K562 (cell line): Measurements from ENCODE around the gene CACNA2D3. TPM values are rescaled to one million over a fixed set of nuclear protein-coding genes. Genes with fewer than 3 reads are reported as not detected.

Experiments
- ATAC-seq: fragments of 200-7000 bp; cut with Tn5 transposase; 3 replicates; pipeline ENCODE4 v1.9.1; 2020; ENCODE audit warnings: moderate library complexity
- BruUV-seq: library from RNA; stranded (reverse); fragments of 400-500 nt; replicated peaks from 2 replicates; lab custom pipeline; 2021; lab: Mats Ljungman, UMichigan
- CTCF ChIA-PET: fragments of 300-600 bp; formaldehyde crosslinking; extraction: SDS; loops from one replicate; lab custom pipeline; 2021; ENCODE audit warnings: low intra/inter-chr PET ratio; lab: Yijun Ruan, JAX
- POLR2A ChIA-PET: fragments of 300-600, 350-650 bp; sonication (Branson Sonifier 250); formaldehyde crosslinking; extraction: SDS; loops from one replicate; lab custom pipeline; 2021; ENCODE audit warnings: antibody characterized with exemption, inconsistent platforms; lab: Yijun Ruan, JAX
- DNase-seq, 4 experiments: peaks; one replicate each; pipeline versions ENCODE4 v3.0.0 to v3.0.0-alpha.2; 2011 to 2018; ENCODE audit warnings: low spot score in 3 of 4, mixed read lengths in 3 of 4; ENCODE audit errors: extremely low read depth in 1 of 4
- FAIRE-seq: peaks from 2 replicates; lab custom pipeline; 2011; peaks lifted over from hg19 to GRCh38; lab: Jason Lieb, UNC
- H2AFZ ChIP-seq: 2 replicates; pipeline ENCODE4 v1.6.0; 2011; ENCODE audit warnings: low read depth, low read length, control low read depth, inconsistent platforms
- H3K27ac ChIP-seq: fragments of 200-600 bp; 3 replicates; pipeline ENCODE4 v1.8.0; 2011; ENCODE audit warnings: low read depth, mild to moderate bottlenecking, control low read depth, inconsistent platforms, low read length, moderate library complexity, mixed read lengths; ENCODE audit errors: extremely low read depth
- H3K27me3 ChIP-seq, 2 experiments: fragments of 300-600 bp in 1 of 2; 2 replicates in 1 of 2; 3 replicates in 1 of 2; pipeline versions ENCODE4 v1.6.0 to v1.8.0; 2011; ENCODE audit warnings: inconsistent platforms in 2 of 2, low read length in 2 of 2, mild to moderate bottlenecking in 1 of 2, mixed read lengths in 1 of 2, moderate library complexity in 1 of 2; ENCODE audit not compliant: control insufficient read depth in 2 of 2, insufficient read depth in 2 of 2
- H3K36me3 ChIP-seq: fragments of 300-600 bp; 3 replicates; pipeline ENCODE4 v1.8.0; 2011; ENCODE audit warnings: mild to moderate bottlenecking, low read length, inconsistent platforms; ENCODE audit not compliant: control insufficient read depth, insufficient read depth
- H3K4me1 ChIP-seq, 2 experiments: fragments of 200-600 bp in 1 of 2; replicated peaks in 1 of 2; 2 replicates in 1 of 2; 3 replicates in 1 of 2; pipeline versions ENCODE4 v1.5.1 to v1.8.0; 2011; ENCODE audit warnings: inconsistent platforms in 2 of 2, low read length in 2 of 2, mild to moderate bottlenecking in 1 of 2, mixed read lengths in 1 of 2, moderate library complexity in 1 of 2; ENCODE audit not compliant: control insufficient read depth in 2 of 2, insufficient read depth in 2 of 2
- H3K4me2 ChIP-seq: 2 replicates; pipeline ENCODE4 v1.6.1; 2011; ENCODE audit warnings: low read length, control low read depth, inconsistent platforms, mixed read lengths; ENCODE audit not compliant: insufficient read depth
- H3K4me3 ChIP-seq: fragments of 200-600 bp; sonication (generic), shearing (Covaris generic); 2 replicates; pipeline ENCODE4 v1.5.1; 2016; ENCODE audit warnings: control low read depth, inconsistent platforms
- H3K79me2 ChIP-seq: fragments of 200-600 bp; 3 replicates; pipeline ENCODE4 v1.8.0; 2011; ENCODE audit warnings: low read length, inconsistent platforms; ENCODE audit not compliant: control insufficient read depth, insufficient read depth
- H3K9ac ChIP-seq, 2 experiments: 2 replicates each; pipeline versions ENCODE4 v1.6.0 to v1.6.1; 2011; ENCODE audit warnings: low read depth in 2 of 2, low read length in 2 of 2, control low read depth in 1 of 2, inconsistent platforms in 1 of 2, mild to moderate bottlenecking in 1 of 2, mixed read lengths in 1 of 2; ENCODE audit not compliant: insufficient read depth in 1 of 2
- H3K9me1 ChIP-seq: one replicate; pipeline ENCODE4 v1.6.0; 2011; ENCODE audit warnings: inconsistent platforms, mild to moderate bottlenecking, low read length, moderate library complexity; ENCODE audit not compliant: control insufficient read depth, insufficient read depth
- H3K9me3 ChIP-seq: replicated peaks from 2 replicates; pipeline ENCODE4 v1.5.1; 2011; ENCODE audit warnings: low read depth, low read length, inconsistent platforms; ENCODE audit not compliant: control insufficient read depth, insufficient read depth
- H4K20me1 ChIP-seq: replicated peaks from 2 replicates; pipeline ENCODE4 v1.6.1; 2011; ENCODE audit warnings: low read length, inconsistent platforms, mixed read lengths; ENCODE audit not compliant: control insufficient read depth, insufficient read depth
- CTCF ChIP-seq, 3 experiments: IDR thresholded peaks in 2 of 3; conservative IDR thresholded peaks in 1 of 3; 2 replicates each; pipeline ENCODE4 v1.5.1; 2011 to 2012; ENCODE audit warnings: low read length in 3 of 3, mild to moderate bottlenecking in 3 of 3, control low read depth in 2 of 3, improper control_type of control experiment in 1 of 3, inconsistent platforms in 1 of 3, low read depth in 1 of 3, mixed read lengths in 1 of 3, moderate library complexity in 1 of 3; ENCODE audit not compliant: insufficient read depth in 2 of 3
- ERF ChIP-seq: fragments of 450-650 bp; formaldehyde crosslinking; IDR thresholded peaks from 2 replicates; pipeline ENCODE4 v1.4.0; 2020; ENCODE audit warnings: mild to moderate bottlenecking, mixed read lengths
- GTF2A2 ChIP-seq: IDR thresholded peaks from 2 replicates; pipeline ENCODE4 v1.6.1; 2016; ENCODE audit warnings: mild to moderate bottlenecking, missing genetic modification characterization, missing compliant biosample characterization
- HDAC3 ChIP-seq: fragments of 450-650 bp; IDR thresholded peaks from 2 replicates; pipeline ENCODE4 v1.6.1; 2018; ENCODE audit warnings: borderline replicate concordance, mild to moderate bottlenecking, moderate library complexity; ENCODE audit not compliant: partially characterized antibody
- NR2C1 ChIP-seq, 2 experiments: fragments of 450-650 bp; IDR thresholded peaks; 2 replicates each; pipeline ENCODE4 v1.6.1; 2017; ENCODE audit warnings: mild to moderate bottlenecking in 2 of 2, antibody characterized with exemption in 1 of 2, inconsistent platforms in 1 of 2, missing compliant biosample characterization in 1 of 2, missing genetic modification characterization in 1 of 2
- SP1 ChIP-seq: sonication (generic); formaldehyde crosslinking; IDR thresholded peaks from 2 replicates; pipeline ENCODE4 v1.8.1; 2022; ENCODE audit warnings: mild to moderate bottlenecking, missing genetic modification reagents
- TAF9B ChIP-seq: fragments of 450-650 bp; IDR thresholded peaks from 2 replicates; pipeline ENCODE4 v1.6.1; 2018; ENCODE audit warnings: mild to moderate bottlenecking; ENCODE audit not compliant: partially characterized antibody
- TFAP4 ChIP-seq: sonication (generic); formaldehyde crosslinking; IDR thresholded peaks from 2 replicates; pipeline ENCODE4 v1.8.0; 2022; ENCODE audit warnings: missing genetic modification reagents, mild to moderate bottlenecking, moderate library complexity, borderline replicate concordance
- YY1 ChIP-seq, 3 experiments: IDR thresholded peaks; 2 replicates each; pipeline ENCODE4 v1.6.1; 2011; ENCODE audit warnings: low read length in 2 of 3, mild to moderate bottlenecking in 2 of 3, moderate library complexity in 2 of 3, borderline replicate concordance in 1 of 3, control low read depth in 1 of 3, low read depth in 1 of 3; ENCODE audit not compliant: insufficient read depth in 3 of 3, insufficient replicate concordance in 2 of 3, control insufficient read depth in 1 of 3, insufficient read length in 1 of 3; ENCODE audit errors: extremely low read depth in 1 of 3
- ZBTB1 ChIP-seq: sonication (generic); formaldehyde crosslinking; IDR thresholded peaks from 2 replicates; pipeline ENCODE4 v1.8.1; 2023; ENCODE audit warnings: missing genetic modification reagents, low read depth, mild to moderate bottlenecking, borderline replicate concordance
- ZNF518B ChIP-seq: fragments of 250-450 bp; sonication (Bioruptor Pico); IDR thresholded peaks from 2 replicates; pipeline ENCODE4 v1.5.0; 2021; ENCODE audit warnings: mild to moderate bottlenecking, moderate library complexity
- ZNF561 ChIP-seq: fragments of 450-650 bp; formaldehyde crosslinking; conservative IDR thresholded peaks from 2 replicates; pipeline ENCODE4 v1.4.0; 2020; ENCODE audit warnings: mild to moderate bottlenecking, moderate library complexity
- ZNF583 ChIP-seq: fragments of 250-450 bp; sonication (Bioruptor Pico); IDR thresholded peaks from 2 replicates; pipeline ENCODE4 v1.4.0; 2020
- ZZZ3 ChIP-seq: fragments of 450-650 bp; IDR thresholded peaks from 2 replicates; pipeline ENCODE4 v1.6.1; 2016; ENCODE audit warnings: antibody characterized with exemption, mild to moderate bottlenecking, moderate library complexity
- WGBS: fragments of 100-300 bp; shearing (Covaris generic); methylation state at CpG from one replicate; pipeline ENCODE4 v1.1.6; 2016; ENCODE audit warnings: low coverage, mixed read lengths; ENCODE audit not compliant: insufficient coverage; ENCODE audit errors: missing lambda C conversion rate; 5-methylcytosine and 5-hydroxymethylcytosine counted together
- in situ Hi-C: fragments of 300-500 bp; cut with MboI; formaldehyde crosslinking; loops from 4 replicates; pipeline ENCODE4 v1.15.0; 2018; ENCODE audit warnings: inconsistent platforms, mixed read lengths
- intact Hi-C: fragments of 100-400 bp; cut with micrococcal nuclease; formaldehyde crosslinking; loops from 2 replicates; pipeline ENCODE4 v1.14.2; 2022
- polyA plus RNA-seq, 8 experiments: library from polyadenylated mRNA; depleted of rRNA in 4 of 8; stranded (reverse) in 5 of 8; unstranded in 3 of 8; fragments of >200 nt; fragmentation: Nextera tagmentation in 2 of 8; fragmentation: Illumina TruSeq in 1 of 8; extraction: Ambion mirVana in 2 of 8; extraction: Trizol in 1 of 8; gene quantifications; 2 replicates each; pipeline versions ENCODE4 v1.2.1 to v1.2.3, GENCODE V29; 2011 to 2014; ENCODE audit warnings: inconsistent platforms in 1 of 8, missing spikeins in 1 of 8
- total RNA-seq, 7 experiments: library from RNA; depleted of rRNA in 6 of 7; stranded (reverse); fragments of >200 nt in 6 of 7; fragmentation: Illumina TruSeq in 2 of 7; extraction: Trizol in 2 of 7; gene quantifications; 2 replicates each; pipeline versions ENCODE4 v1.2.1 to v1.2.3, GENCODE V29; 2011 to 2021; ENCODE audit warnings: low replicate concordance in 1 of 7

CACNA2D3 gene
- total and polyA plus RNA-seq, 9 of the 15 experiments (the other 6 are each of a cell fraction or from before 2014, with no cell fraction given) = 0.01 TPM; not detected in 8

GRCh38 chr3:54196360-54196991 is 74.1 kb downstream of the CACNA2D3 start:
- H3K9me1 ChIP-seq = no peaks in the 10 kb centered on the region
- intact Hi-C loops (no loop called here), in situ Hi-C loops (no loop called here)
- 0% methylated on average over 9 of the region's 9 CpGs for WGBS
- H3K27ac ChIP-seq = no peak overlapping the region
- no peaks in the 10 kb centered on the region for H3K36me3 ChIP-seq
- no peak overlapping the region for H2AFZ ChIP-seq
- DNase-seq = no peak
- no peaks in the 10 kb centered on the region for H3K27me3 ChIP-seq
- H3K4me1 ChIP-seq = no peaks in the 10 kb centered on the region
- no peaks in the 10 kb centered on the region for H4K20me1 ChIP-seq
- no peak overlapping the region for H3K9ac ChIP-seq
- ChIA-PET POLR2A (no interaction called here), CTCF (no interaction called here)
- FAIRE-seq = no peak
- no peaks in the 10 kb centered on the region for H3K79me2 ChIP-seq
- no peak for ATAC-seq
- H3K9me3 ChIP-seq = no peaks in the 10 kb centered on the region
- H3K4me2 ChIP-seq = no peak overlapping the region
- no TSS peak for BruUV-seq
- no peak overlapping the region for H3K4me3 ChIP-seq
- TF ChIP-seq GTF2A2 (no peak), ZBTB1 (CRISPR knock-in tag) (no peak), CTCF (IDR thresholded peaks at IDR 0.05 in 2 of 3, conservative IDR thresholded peaks at IDR 0.05 in 1 of 3; ENCODE audit: insufficient read depth in 2 of 3, low read depth in 1 of 3, low read length in 3 of 3) (no peak), ZNF561 (CRISPR knock-in tag) (no peak), TFAP4 (CRISPR knock-in tag) (no peak), ZZZ3 (no peak), NR2C1 (IDR thresholded peaks at IDR 0.05) (no peak), NR2C1 (tag; IDR thresholded peaks at IDR 0.05) (no peak), ERF (CRISPR knock-in tag) (no peak), ZNF583 (CRISPR knock-in tag) (no peak), YY1 (IDR thresholded peaks at IDR 0.05; ENCODE audit: borderline replicate concordance in 1 of 3, control insufficient read depth in 1 of 3, extremely low read depth in 1 of 3, insufficient read depth in 3 of 3, insufficient read length in 1 of 3, insufficient replicate concordance in 2 of 3, low read depth in 1 of 3, low read length in 2 of 3) (no peak), HDAC3 (no peak), SP1 (CRISPR knock-in tag) (no peak), ZNF518B (CRISPR knock-in tag) (no peak), TAF9B (no peak)
